HFF-Myc (cell line): ENCODE data around the gene GIT2.

Experiments
- DNase-seq: peaks from one replicate; pipeline ENCODE4 v3.0.0-alpha.2; 2011; ENCODE audit warnings: low read depth; ENCODE audit errors: extremely low read depth
- H3K4me3 ChIP-seq: replicated peaks from 2 replicates; pipeline ENCODE4 v1.5.1; 2011; ENCODE audit warnings: low read depth, mild to moderate bottlenecking, control low read depth, low read length
- TF ChIP-seq, protein P1 (sequence below): IDR thresholded peaks from 2 replicates; pipeline ENCODE4 v1.5.1; 2012; ENCODE audit warnings: mild to moderate bottlenecking, low read depth, low read length, control low read depth; ENCODE audit errors: missing control alignments

GIT2 gene

DNA sequence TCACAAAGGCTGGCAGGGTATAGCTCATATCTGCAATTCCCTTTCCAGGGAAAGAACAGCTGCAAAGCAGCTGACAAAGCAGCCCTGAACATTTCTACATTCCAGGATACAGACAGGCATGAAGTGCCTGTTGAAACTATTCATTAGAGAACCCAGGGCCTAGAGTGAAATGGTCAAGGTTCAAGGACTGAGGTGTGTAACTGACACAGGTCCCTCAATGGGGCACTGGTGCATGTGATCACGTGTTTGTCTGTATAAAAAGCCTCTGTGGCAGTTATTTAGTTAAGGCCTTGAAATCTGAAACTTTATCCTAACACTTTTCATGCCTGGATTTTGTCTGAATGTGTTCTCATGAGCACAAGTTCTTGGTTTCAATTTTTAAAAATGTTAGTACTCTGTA lies 47.1 kb downstream of the GIT2 start:
- TF ChIP-seq, protein P1, sequence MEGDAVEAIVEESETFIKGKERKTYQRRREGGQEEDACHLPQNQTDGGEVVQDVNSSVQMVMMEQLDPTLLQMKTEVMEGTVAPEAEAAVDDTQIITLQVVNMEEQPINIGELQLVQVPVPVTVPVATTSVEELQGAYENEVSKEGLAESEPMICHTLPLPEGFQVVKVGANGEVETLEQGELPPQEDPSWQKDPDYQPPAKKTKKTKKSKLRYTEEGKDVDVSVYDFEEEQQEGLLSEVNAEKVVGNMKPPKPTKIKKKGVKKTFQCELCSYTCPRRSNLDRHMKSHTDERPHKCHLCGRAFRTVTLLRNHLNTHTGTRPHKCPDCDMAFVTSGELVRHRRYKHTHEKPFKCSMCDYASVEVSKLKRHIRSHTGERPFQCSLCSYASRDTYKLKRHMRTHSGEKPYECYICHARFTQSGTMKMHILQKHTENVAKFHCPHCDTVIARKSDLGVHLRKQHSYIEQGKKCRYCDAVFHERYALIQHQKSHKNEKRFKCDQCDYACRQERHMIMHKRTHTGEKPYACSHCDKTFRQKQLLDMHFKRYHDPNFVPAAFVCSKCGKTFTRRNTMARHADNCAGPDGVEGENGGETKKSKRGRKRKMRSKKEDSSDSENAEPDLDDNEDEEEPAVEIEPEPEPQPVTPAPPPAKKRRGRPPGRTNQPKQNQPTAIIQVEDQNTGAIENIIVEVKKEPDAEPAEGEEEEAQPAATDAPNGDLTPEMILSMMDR: no peak
- no peak overlapping the region for H3K4me3 ChIP-seq
- DNase-seq: no peak

DNA sequence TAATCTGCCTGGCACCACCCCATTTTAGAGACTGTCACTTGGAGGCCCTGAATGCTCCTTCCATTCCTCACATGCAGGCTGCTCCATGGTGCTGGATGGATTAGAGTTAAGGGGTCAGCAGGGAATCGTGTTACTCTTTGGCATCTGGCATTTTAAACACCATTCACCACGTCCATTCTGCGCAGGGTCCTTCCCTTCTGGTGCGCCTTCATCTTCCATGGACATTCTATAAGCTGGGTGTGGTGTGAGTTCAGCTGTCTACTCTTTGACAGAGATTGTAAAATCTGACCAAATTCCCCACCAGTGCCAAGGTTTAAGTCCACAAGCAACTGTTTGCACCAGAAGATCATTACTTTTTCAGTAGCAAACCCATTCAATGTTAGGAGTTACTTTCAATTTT lies 47.8 kb downstream of the GIT2 start:
- TF ChIP-seq, protein P1: no peak
- no peak for DNase-seq
- no peak overlapping the region for H3K4me3 ChIP-seq

DNA sequence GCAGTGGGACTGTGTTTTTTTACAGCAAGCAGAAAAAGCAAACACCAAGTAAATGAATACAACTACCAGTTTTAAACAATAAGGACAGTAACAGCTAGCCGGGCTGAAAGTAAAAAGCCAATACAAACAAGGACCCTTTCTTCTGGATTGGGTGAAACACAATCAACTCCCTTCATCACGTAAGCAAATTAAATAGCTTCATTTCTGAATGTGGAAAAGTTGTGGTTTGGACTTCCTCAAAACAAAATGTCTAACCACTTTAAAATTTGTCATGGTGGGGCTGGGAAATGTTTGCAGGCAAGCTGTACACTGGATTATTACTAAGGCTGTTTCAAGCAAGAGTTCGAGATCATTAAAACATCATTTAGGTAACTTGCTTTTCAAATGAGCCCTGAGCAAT lies 48.6 kb downstream of the GIT2 start:
- DNase-seq: no peak
- TF ChIP-seq, protein P1: no peak
- H3K4me3 ChIP-seq: no peak overlapping the region

DNA sequence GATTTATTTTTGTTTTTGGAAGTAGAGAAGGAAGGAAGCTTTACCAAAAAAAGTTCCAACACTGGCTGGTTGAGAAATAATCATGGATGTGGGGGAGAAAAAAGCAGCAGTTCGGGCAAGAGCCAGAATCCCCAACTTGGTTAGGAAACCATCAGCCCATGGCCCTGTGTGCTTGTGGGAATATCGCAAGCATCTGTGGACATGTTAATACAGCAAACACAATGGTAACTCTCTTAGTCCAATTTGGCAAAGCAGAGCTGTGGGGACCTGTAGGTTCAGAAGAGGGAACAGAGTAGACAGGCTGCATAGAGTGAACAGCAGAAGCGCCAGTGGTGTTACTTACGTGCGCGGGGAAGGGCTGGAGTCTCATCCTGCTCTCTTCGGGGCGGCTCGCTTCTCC lies 49.3 kb downstream of the GIT2 start:
- H3K4me3 ChIP-seq: no peak overlapping the region
- no peak for DNase-seq
- TF ChIP-seq, protein P1: no peak

DNA sequence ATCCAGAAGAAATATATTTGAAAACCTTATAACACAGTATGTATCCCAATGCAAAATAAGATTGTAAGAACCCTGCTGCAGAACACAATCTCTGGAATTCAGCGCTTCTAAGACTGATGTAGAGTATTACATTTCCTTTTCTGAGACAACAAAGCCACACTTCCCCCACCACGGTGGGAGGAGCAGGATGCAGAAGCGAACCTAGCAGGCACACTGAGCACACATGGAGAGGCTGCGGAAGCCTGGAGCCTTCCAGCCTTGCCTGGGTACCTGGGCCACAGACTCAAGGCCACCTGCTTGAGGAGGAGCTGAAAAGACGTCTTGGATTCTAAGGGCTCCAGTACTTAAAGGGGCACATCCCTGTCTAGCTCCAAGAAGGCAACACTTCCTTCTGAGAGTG lies 49.7 kb downstream of the GIT2 start:
- DNase-seq: no peak
- no peak overlapping the region for H3K4me3 ChIP-seq
- TF ChIP-seq, protein P1: no peak

DNA sequence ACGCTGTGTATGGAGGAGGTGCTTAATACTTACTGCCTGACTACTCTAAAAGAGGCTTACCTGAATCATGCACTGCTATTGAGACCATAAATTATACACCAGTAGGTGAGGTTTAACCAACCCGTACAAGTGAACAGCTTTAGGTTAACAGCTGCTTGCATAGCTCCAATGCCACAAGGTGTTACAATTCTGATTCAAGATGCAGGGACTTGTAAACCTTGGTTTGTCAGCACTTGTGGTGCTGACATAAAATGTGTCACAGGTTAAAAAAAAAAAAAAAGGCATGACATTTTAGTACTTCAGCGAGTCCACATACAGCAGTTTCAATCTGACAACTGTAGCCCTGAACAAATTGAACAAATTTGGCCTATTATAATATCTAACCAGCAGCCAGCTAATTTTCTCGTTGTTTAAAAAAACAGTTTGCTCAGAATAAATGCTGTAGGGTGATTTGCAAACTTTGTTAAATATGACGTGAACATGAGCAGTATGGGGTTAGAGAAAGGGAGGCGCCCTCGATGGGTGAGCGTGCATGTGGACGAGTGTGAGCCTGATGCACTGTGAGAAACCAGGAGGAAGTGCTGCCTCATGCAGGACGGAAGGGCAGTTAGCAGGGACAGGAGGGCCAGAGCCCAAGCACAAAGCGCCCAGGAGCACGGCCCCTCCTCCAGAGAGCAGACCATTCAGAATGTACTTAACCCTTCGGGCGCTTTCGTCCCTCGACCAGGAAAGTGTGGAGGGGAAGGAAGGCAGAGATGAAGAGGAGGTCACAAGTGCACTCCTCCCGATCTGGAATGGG lies 51.4 kb downstream of the GIT2 start:
- no peak overlapping the region for H3K4me3 ChIP-seq
- DNase-seq: no peak
- TF ChIP-seq, protein P1: no peak

DNA sequence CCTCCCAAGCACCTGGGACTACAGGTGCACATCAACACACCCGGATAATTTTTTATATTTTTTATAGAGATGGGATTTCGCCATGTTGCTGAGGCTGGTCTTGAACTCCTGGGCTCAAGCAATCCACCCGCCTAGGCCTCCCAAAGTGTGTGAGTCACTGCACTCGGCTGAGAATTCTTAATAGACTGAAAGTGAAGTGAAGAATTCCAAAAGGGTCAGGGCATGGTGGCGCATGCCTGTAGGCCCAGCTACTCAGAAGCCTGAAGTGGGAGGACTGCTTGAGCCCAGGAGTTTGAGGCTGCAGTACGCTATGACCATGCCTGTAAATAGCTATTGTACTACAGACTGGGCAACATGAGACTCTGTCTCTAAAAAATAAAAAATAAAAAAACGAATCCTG lies 52.4 kb downstream of the GIT2 start:
- TF ChIP-seq, protein P1: no peak
- DNase-seq: no peak
- no peak overlapping the region for H3K4me3 ChIP-seq
